ENCODE results near the gene TEX14. TPM values are rescaled to one million over a fixed set of nuclear protein-coding genes. Genes with fewer than 3 reads are reported as not detected.

The TEX14 gene
- total and polyA plus RNA-seq, 4 experiments from 2014 or later, result 1.3 to 1.6 TPM; not detected in 2

DNA sequence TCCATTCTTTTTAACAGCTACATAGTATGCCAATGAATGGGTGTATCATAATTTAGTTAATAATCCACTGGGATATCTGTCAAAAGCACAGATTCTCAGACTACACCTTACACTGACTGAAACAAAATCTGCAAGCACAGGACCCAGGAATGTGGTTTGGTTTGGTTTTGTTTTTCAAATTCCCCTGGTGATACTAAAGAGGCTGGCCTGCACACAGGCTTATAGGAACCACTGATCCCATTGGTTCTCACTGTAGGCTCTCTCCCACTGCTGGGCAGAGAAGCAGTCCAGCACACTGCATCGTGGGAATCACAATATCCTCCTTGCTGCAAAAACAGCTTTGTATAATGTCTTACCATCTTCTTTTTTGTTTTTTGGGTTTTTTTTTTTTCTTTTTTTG, 67.1 kb downstream of the TEX14 start:
- Histone ChIP-seq H3K4me1 (ENCODE audit: insufficient read depth, low read length) (no peaks in the 10 kb centered on the region), H3K4me3 (ENCODE audit: low read length in 2 of 2) (no peak overlapping the region), H3K27ac (ENCODE audit: low read depth, low read length) (no peak overlapping the region), H3K9me3 (ENCODE audit: control insufficient read depth in 1 of 2, low read length in 2 of 2) (no peaks in the 10 kb centered on the region), H3K27me3 (ENCODE audit: insufficient read depth, low read length) (no peaks in the 10 kb centered on the region), H3K36me3 (ENCODE audit: insufficient read depth, low read length) (no peaks in the 10 kb centered on the region)
- intact Hi-C loops (cut with micrococcal nuclease), result no loop called here
- no peak for DNase-seq
- POLR2A ChIA-PET (ENCODE audit: partially characterized antibody), result no interaction called here
- H3K36me3 Mint-ChIP-seq, result no peaks in the 10 kb centered on the region
- CTCF ChIA-PET (ENCODE audit: partially characterized antibody), result interaction anchor here (1.3 to 1.8 kb wide), 2 partner anchors 37 to 87 kb away, joined by 3 to 5 read pairs; no protein-coding TSS in a partner anchor
- no peaks in the 10 kb centered on the region for H3K9me3 Mint-ChIP-seq
- H3K27ac Mint-ChIP-seq, result no peak overlapping the region
- H3K27me3 Mint-ChIP-seq, result peaks cover 0 to 1% of the 10 kb centered on the region in 2 donors
- H3K4me3 Mint-ChIP-seq, result no peak overlapping the region
- no peaks in the 10 kb centered on the region for H3K4me1 Mint-ChIP-seq

DNA sequence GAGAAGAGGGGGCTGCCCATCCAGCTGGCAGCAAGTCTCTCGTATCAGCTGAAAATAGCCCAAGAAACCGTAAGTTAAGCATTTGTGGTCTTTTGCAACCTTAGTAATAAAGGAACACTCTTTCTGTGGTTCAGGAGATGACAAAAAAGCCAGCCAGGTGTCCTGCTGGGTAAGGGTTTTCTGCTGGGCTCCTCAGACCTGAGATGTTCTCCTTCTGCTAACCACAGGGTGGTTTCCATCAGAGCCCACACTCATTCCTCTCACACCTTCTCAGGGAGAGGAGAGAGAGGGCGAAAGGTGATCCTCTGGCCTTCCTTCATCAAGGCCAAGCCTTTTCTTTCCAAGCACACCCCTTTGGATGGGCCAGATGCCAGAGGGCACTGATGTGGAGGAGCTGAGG, 70.7 kb downstream of the TEX14 start:
- intact Hi-C loops (cut with micrococcal nuclease), result no loop called here
- CTCF ChIA-PET (ENCODE audit: partially characterized antibody), result interaction anchor here (3.2 kb wide), 1 partner anchor 33 kb away, joined by 8 read pairs; no protein-coding TSS in a partner anchor

GRCh38 chr17:58618336-58618735, 73.5 kb downstream of the TEX14 start:
- Mint-ChIP-seq H3K4me3 (no peak overlapping the region), H3K9me3 (no peaks in the 10 kb centered on the region), H3K36me3 (no peaks in the 10 kb centered on the region), H3K4me1 (peaks cover 0 to 4% (median 0%) of the 10 kb centered on the region in 4 donors), H3K27ac (no peak overlapping the region), H3K27me3 (peaks cover 0 to 2% of the 10 kb centered on the region in 2 donors)
- no peak overlapping the region for H3K27ac ChIP-seq (ENCODE audit: low read depth, low read length)
- no peaks in the 10 kb centered on the region for H3K27me3 ChIP-seq (ENCODE audit: insufficient read depth, low read length)
- intact Hi-C loops (cut with micrococcal nuclease), result no loop called here
- H3K4me1 ChIP-seq (ENCODE audit: insufficient read depth, low read length), result no peaks in the 10 kb centered on the region
- ChIA-PET CTCF (ENCODE audit: partially characterized antibody) (no interaction called here), POLR2A (ENCODE audit: partially characterized antibody) (no interaction called here)
- no peak for DNase-seq
- H3K9me3 ChIP-seq (ENCODE audit: control insufficient read depth in 1 of 2, low read length in 2 of 2), result no peaks in the 10 kb centered on the region
- no peak overlapping the region for H3K4me3 ChIP-seq (ENCODE audit: low read length in 2 of 2)
- H3K36me3 ChIP-seq (ENCODE audit: insufficient read depth, low read length), result no peaks in the 10 kb centered on the region

More for the DNA sequence above, 70.7 kb downstream of the TEX14 start:
- Histone ChIP-seq H3K27me3 (ENCODE audit: insufficient read depth, low read length) (no peaks in the 10 kb centered on the region), H3K27ac (ENCODE audit: low read depth, low read length) (no peak overlapping the region), H3K36me3 (ENCODE audit: insufficient read depth, low read length) (no peaks in the 10 kb centered on the region), H3K4me3 (ENCODE audit: low read length in 2 of 2) (no peak overlapping the region), H3K9me3 (ENCODE audit: control insufficient read depth in 1 of 2, low read length in 2 of 2) (no peaks in the 10 kb centered on the region), H3K4me1 (ENCODE audit: insufficient read depth, low read length) (no peaks in the 10 kb centered on the region)
- Mint-ChIP-seq H3K4me1 (no peaks in the 10 kb centered on the region), H3K4me3 (no peak overlapping the region), H3K27ac (no peak overlapping the region), H3K36me3 (no peaks in the 10 kb centered on the region), H3K9me3 (no peaks in the 10 kb centered on the region), H3K27me3 (peaks cover 0 to 2% of the 10 kb centered on the region in 2 donors)
- DNase-seq, result no peak
- POLR2A ChIA-PET (ENCODE audit: partially characterized antibody), result no interaction called here

- H3K36me3 Mint-ChIP-seq, result no peaks in the 10 kb centered on the region
- no peaks in the 10 kb centered on the region for H3K9me3 Mint-ChIP-seq
- H3K4me3 Mint-ChIP-seq, result no peak overlapping the region
- Histone ChIP-seq H3K36me3 (ENCODE audit: insufficient read depth, low read length) (no peaks in the 10 kb centered on the region), H3K9me3 (ENCODE audit: control insufficient read depth in 1 of 2, low read length in 2 of 2) (no peaks in the 10 kb centered on the region), H3K27me3 (ENCODE audit: insufficient read depth, low read length) (no peaks in the 10 kb centered on the region), H3K4me3 (ENCODE audit: low read length in 2 of 2) (no peak overlapping the region), H3K27ac (ENCODE audit: low read depth, low read length) (no peak overlapping the region), H3K4me1 (ENCODE audit: insufficient read depth, low read length) (no peaks in the 10 kb centered on the region)
- no peak for DNase-seq
- intact Hi-C loops (cut with micrococcal nuclease), result no loop called here
- no peak overlapping the region for H3K27ac Mint-ChIP-seq
- H3K27me3 Mint-ChIP-seq, result peaks cover 0 to 2% of the 10 kb centered on the region in 2 donors
- H3K4me1 Mint-ChIP-seq, result peaks cover 0 to 4% (median 0%) of the 10 kb centered on the region in 4 donors
- ChIA-PET CTCF (ENCODE audit: partially characterized antibody) (no interaction called here), POLR2A (ENCODE audit: partially characterized antibody) (no interaction called here)
Measured at GRCh38 chr17:58617563-58617962, 74.3 kb downstream of the TEX14 start.

- no peak overlapping the region for H3K27ac ChIP-seq (ENCODE audit: low read depth, low read length)
- ChIA-PET CTCF (ENCODE audit: partially characterized antibody) (interaction anchor here (0.6 to 1.4 kb wide), 2 partner anchors 20 to 38 kb away, joined by 3 read pairs; no protein-coding TSS in a partner anchor), POLR2A (ENCODE audit: partially characterized antibody) (no interaction called here)
- H3K36me3 ChIP-seq (ENCODE audit: insufficient read depth, low read length), result no peaks in the 10 kb centered on the region
- H3K27me3 ChIP-seq (ENCODE audit: insufficient read depth, low read length), result no peaks in the 10 kb centered on the region
- H3K9me3 ChIP-seq (ENCODE audit: control insufficient read depth in 1 of 2, low read length in 2 of 2), result no peaks in the 10 kb centered on the region
- H3K4me3 Mint-ChIP-seq, result no peak overlapping the region
- intact Hi-C loops (cut with micrococcal nuclease), result no loop called here
- no peak for DNase-seq
- H3K27me3 Mint-ChIP-seq, result peaks cover 0 to 2% of the 10 kb centered on the region in 2 donors
- H3K36me3 Mint-ChIP-seq, result no peaks in the 10 kb centered on the region
- H3K4me1 Mint-ChIP-seq, result peaks cover 0 to 4% (median 0%) of the 10 kb centered on the region in 4 donors
- H3K4me3 ChIP-seq (ENCODE audit: low read length in 2 of 2), result no peak overlapping the region
- no peaks in the 10 kb centered on the region for H3K9me3 Mint-ChIP-seq
- no peaks in the 10 kb centered on the region for H3K4me1 ChIP-seq (ENCODE audit: insufficient read depth, low read length)
- H3K27ac Mint-ChIP-seq, result no peak overlapping the region
Measured at GRCh38 chr17:58615768-58616659, 75.8 kb downstream of the TEX14 start.

GRCh38 chr17:58614859-58615459, 76.9 kb downstream of the TEX14 start:
- Histone ChIP-seq H3K4me3 (ENCODE audit: low read length in 2 of 2) (no peak overlapping the region), H3K36me3 (ENCODE audit: insufficient read depth, low read length) (no peaks in the 10 kb centered on the region), H3K27ac (ENCODE audit: low read depth, low read length) (no peak overlapping the region), H3K4me1 (ENCODE audit: insufficient read depth, low read length) (no peaks in the 10 kb centered on the region), H3K9me3 (ENCODE audit: control insufficient read depth in 1 of 2, low read length in 2 of 2) (no peaks in the 10 kb centered on the region), H3K27me3 (ENCODE audit: insufficient read depth, low read length) (no peaks in the 10 kb centered on the region)
- CTCF ChIA-PET (ENCODE audit: partially characterized antibody), result interaction anchor here (0.6 to 1.4 kb wide), 2 partner anchors 19 to 37 kb away, joined by 3 read pairs; no protein-coding TSS in a partner anchor
- no peak overlapping the region for H3K27ac Mint-ChIP-seq
- peaks cover 0 to 4% (median 0%) of the 10 kb centered on the region in 4 donors for H3K4me1 Mint-ChIP-seq
- POLR2A ChIA-PET (ENCODE audit: partially characterized antibody), result interaction anchor here (1.2 kb wide), 1 partner anchor 17 kb away, joined by 3 read pairs; no protein-coding TSS in a partner anchor
- intact Hi-C loops (cut with micrococcal nuclease), result no loop called here
- H3K9me3 Mint-ChIP-seq, result no peaks in the 10 kb centered on the region
- H3K4me3 Mint-ChIP-seq, result no peak overlapping the region
- no peak for DNase-seq
- no peaks in the 10 kb centered on the region for H3K36me3 Mint-ChIP-seq
- peaks cover 0 to 2% of the 10 kb centered on the region in 2 donors for H3K27me3 Mint-ChIP-seq

DNA sequence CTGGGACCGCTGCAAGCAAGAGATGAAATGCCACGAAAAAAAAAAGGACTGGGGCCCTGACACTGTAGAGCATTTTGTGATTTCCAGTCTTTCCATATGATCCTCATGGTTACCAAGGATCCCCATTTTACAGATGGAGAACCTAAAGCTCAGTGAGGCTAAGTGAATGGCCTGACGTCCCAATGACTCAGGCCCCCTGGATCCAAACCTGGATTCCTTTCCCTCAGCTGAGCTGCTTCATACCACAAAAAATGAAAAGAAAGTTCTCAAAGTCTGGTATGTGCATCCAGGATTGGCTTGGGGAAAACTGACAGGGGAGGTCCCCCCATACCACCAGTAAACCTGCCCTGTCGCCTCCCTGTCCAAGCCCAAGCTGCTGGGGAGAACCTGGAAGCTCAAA, 80.5 kb downstream of the TEX14 start:
- POLR2A ChIA-PET (ENCODE audit: partially characterized antibody), result no interaction called here
- H3K4me3 Mint-ChIP-seq, result no peak overlapping the region
- DNase-seq, result no peak

More for the DNA sequence above, 80.5 kb downstream of the TEX14 start:
- intact Hi-C loops (cut with micrococcal nuclease), result no loop called here
- H3K4me1 Mint-ChIP-seq, result peaks cover 0 to 4% (median 0%) of the 10 kb centered on the region in 4 donors
- Histone ChIP-seq H3K27me3 (ENCODE audit: insufficient read depth, low read length) (no peaks in the 10 kb centered on the region), H3K27ac (ENCODE audit: low read depth, low read length) (no peak overlapping the region), H3K4me3 (ENCODE audit: low read length in 2 of 2) (no peak overlapping the region), H3K9me3 (ENCODE audit: control insufficient read depth in 1 of 2, low read length in 2 of 2) (no peaks in the 10 kb centered on the region), H3K4me1 (ENCODE audit: insufficient read depth, low read length) (no peaks in the 10 kb centered on the region), H3K36me3 (ENCODE audit: insufficient read depth, low read length) (no peaks in the 10 kb centered on the region)
- H3K9me3 Mint-ChIP-seq, result no peaks in the 10 kb centered on the region
- no peaks in the 10 kb centered on the region for H3K36me3 Mint-ChIP-seq
- H3K27ac Mint-ChIP-seq, result peak overlapping the region in 1 of 7 donors; percentile 48
- CTCF ChIA-PET (ENCODE audit: partially characterized antibody), result no interaction called here
- H3K27me3 Mint-ChIP-seq, result no peaks in the 10 kb centered on the region
